LHCN-M2 (cell line): ENCODE measurements around the gene SLC9A7. TPM values are rescaled to one million over a fixed set of nuclear protein-coding genes. Genes with fewer than 3 reads are reported as not detected.

ENCODE experiments used
- DNase-seq: peaks from one replicate; pipeline ENCODE4 v3.0.0-alpha.2; 2012; ENCODE audit warnings: low read depth
- total RNA-seq: library from RNA; depleted of rRNA; stranded (reverse); fragments of >200 nt; gene quantifications from 2 replicates; pipeline ENCODE4 v1.2.3, GENCODE V29; 2014; rRNA removed

The SLC9A7 gene
- total RNA-seq, 1 experiment from 2014 or later = 12.9 TPM

DNA sequence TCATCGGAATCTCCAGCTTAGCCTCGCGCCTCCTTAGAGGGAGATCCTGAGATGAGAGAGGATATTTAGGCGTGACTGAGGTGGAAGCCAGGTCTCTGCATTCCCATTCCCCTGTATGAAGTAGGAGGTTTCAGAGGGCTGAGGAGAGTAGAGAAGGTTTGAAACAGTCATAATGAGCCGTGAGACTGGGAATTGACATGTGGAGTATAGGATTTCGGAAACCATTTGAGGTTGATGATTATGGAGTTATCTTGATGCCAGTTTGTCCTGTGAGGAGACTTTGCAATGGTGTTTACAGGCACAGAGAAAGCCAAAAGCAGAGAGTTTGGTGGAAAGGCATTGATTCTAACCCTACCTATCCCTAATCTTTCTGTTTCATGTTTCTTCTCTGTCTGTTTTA, 183.3 kb downstream of the SLC9A7 start:
- DNase-seq = no peak

DNA sequence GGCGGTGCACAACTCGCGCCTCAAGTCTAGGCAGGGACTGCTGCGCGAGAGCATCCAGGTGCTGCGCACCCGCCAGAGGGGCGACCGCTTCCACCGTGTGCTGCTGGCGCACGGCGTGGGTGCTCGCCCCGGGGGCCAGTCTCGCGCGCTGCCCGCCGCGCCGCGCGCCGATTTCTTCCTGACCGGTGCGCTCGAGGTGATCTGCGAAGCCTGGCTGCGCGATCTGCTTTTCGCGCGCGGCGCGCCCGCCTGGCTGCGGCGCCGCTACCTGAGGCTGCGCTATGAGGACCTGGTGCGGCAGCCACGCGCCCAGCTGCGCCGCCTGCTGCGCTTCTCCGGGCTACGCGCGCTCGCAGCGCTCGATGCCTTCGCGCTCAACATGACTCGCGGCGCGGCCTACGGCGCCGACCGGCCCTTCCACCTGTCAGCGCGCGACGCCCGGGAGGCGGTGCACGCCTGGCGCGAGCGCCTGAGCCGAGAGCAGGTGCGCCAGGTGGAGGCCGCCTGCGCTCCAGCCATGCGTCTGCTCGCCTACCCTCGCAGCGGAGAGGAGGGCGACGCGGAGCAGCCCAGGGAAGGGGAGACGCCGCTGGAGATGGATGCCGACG, 184.0 kb downstream of the SLC9A7 start:
- no peak for DNase-seq

DNA sequence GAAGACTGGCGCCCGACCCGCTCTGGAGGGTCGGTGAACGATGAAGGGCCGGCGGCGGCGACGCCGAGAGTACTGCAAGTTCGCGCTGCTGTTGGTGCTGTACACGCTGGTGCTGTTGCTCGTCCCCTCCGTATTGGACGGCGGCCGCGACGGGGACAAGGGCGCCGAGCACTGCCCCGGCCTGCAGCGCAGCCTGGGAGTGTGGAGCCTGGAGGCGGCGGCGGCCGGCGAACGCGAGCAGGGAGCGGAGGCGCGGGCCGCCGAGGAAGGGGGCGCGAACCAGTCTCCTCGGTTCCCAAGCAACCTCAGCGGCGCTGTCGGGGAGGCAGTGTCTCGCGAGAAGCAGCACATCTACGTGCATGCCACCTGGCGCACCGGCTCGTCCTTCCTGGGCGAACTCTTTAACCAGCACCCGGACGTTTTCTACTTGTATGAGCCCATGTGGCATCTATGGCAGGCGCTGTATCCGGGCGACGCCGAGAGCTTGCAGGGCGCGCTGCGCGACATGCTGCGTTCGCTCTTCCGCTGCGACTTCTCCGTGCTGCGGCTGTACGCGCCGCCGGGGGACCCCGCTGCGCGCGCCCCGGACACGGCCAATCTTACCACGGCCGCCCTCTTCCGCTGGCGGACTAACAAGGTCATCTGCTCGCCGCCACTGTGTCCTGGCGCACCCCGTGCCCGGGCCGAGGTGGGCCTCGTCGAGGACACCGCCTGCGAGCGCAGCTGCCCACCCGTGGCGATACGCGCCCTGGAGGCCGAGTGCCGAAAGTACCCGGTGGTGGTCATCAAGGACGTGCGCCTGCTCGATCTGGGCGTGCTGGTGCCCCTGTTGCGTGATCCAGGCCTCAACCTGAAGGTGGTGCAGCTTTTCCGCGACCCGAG, 184.8 kb downstream of the SLC9A7 start:
- DNase-seq = no peak

DNA sequence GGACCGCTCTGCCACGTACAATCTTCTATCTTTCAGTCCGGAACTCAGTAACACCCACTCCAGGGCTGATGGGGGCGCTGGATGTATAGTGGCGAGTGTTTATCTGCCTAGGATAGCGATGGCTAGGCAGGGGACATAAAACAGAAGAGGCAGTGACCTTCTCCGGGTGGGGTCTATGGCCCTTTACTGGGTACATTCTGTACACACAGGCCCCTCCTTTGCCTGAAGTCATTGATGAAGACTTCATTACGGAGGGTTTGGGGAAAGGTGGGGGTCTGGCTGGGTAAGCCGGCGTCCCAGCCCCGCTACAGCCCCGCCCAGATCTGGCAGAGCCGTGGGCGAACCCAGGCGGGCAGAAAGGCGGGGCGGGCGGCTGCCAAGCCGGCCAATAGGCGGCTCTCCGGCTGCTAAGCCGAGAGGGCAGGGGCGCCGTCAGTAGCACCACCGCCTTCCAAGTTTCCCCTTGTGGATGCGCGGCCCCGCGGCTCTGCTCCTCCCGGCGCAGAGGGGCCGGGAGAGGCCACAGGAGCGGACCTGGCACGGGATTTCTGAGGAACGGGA, 185.5 kb downstream of the SLC9A7 start, which contains the start of gene CHST7:
TSS of gene CHST7 (plus strand) at position 435 of the 561 bp plus-strand sequence. CDS start 167 bp downstream, outside the sequence.
- DNase-seq = peak; percentile 62

DNA sequence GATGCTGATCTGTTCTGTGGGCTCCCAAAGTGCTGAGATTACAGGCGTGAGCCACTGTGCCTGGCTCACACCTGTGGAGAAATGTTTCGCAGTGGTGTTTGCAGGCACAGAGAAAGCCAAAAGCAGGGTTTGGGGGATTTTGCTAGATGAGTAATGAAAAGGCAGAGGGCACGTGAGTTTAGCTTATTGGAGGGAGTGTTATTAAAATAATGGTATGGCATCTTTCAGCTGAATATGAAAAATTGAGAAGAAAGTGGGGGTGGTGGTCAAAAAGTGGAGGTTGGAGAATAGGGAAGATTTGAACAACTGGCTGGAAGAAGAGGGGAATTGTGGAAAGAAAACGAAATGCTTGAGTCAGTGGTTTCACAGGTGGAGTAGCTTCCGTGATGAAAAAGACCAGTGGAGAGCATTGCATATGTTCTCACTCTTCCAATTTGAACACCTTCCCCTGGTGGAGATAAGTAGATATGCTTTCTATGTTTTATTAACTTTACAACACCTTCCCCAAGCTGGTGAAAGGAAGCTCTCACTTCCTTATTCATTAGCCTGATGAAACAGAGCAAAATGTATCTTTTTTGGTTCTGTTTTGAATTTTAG, 186.5 kb downstream of the SLC9A7 start:
- no peak for DNase-seq

DNA sequence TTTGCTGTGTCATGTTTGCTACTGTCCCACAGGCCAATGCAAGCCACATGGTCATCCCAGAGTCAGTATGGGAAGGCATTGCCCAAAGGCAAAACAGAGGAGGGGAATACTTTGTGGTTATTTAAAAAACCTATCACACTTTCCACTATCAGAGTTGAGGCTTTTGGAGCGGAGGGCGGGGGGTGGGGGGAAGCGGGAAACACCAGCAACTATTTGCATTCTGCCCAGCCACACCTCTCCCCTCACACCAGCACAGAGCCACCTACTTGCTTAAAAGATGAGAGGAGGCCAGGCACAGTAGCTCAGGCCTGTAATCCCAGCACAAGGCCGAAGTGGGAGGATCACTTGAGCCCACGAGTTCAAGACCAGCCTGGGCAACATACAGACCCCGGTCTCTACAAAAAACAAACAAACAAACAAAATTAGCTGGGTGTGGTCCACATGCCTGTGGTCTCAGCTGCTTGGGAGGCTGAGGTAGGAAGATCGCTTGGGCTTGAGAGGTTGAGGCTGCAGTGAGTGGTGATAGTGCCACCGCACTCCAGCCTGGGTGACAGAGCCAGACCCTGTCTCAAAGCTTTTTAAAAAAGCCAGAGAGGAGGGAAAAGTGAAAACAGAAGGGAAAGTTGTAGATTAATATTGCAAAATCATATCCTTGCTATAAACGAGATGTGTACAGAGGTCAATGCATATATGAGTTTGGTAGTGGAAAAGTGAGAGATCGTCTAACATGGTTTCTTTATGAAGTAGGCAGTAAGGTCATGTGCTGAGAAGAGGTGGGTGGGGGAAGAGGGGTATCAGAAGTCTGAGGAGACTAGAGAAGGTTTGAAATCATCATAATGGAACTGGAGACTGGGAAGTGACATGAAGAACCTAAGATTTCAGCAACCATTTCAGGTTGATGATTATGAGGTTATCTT, 187.2 kb downstream of the SLC9A7 start:
- DNase-seq = no peak

DNA sequence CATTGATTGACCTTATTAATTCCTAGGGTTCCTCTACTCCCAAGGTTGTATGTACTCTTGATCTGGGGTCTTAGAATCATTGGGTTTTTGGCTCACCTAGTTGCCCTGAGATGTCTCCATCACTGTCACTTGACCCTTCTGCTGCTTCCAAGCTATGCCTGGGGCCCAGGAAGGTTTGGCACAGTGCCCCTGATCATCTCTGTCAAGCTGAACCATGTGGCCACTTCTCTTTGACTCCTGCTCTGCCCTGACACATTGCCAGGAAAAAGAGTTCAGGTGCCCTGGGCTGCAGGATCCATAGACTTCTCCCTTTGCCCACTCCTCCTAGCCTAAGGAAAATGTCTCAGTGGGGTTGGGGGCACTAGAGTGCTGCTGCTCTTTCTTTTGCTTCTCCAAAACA, 189.3 kb downstream of the SLC9A7 start:
- DNase-seq = no peak

DNA sequence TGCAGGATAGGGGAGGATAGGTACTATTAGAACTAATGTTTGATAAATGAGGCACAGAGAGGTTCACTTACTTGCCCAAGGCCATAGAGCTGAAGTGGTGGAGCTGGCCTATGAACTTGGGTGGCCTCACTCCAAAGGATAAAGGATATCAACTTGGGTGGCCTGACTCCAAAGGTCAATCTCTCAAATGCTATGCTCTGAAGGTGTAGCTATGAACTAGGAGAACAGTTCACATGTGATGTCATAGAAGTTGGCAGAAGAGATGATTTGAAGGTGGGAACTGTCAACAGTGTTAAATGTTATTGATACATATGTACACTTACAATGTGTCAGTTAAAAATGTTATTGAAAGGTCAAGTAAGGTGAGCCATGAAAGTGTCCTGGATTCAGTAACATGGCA, 191.5 kb downstream of the SLC9A7 start:
- DNase-seq = no peak

DNA sequence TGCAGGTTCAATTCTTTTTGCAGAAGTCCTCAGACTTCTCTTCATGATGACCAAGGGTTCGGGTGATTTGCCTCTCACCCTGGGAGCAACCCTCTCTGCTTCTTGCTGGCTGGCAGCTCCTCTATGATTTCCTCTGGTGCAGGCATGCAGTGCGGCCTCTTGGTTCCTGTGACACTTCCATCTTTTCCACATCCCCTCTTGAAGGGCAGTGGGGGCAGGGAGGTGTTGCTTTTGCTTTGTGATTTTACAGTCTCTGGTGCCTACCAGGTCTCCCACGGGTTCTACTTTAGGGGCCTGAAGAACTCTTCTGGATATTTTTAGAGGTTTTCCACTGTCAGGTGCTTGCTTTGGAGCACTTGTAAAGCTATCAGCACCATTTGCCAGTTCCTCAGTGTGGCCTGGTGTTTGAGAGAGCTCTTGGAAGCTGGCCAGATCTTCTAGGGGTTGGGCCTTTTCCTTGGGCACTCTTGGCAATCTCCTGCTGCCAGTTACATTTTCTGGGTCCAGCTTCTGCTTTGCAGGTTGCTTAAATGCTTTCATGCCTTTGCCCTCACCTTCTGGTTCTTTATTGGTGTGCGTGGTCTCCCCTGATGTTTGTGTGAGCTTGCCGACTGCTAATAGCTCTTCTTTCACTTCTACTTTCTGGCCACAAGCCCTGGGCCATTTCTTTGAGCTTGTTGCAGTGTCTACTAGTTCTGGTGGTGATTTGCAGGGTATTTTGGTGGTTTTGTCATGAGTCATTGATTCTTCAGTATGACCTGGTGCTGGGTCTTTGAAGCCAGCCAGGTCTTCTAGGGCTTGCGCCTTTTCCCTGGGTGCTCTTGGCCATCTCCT, 196.9 kb downstream of the SLC9A7 start:
- no peak for DNase-seq

DNA sequence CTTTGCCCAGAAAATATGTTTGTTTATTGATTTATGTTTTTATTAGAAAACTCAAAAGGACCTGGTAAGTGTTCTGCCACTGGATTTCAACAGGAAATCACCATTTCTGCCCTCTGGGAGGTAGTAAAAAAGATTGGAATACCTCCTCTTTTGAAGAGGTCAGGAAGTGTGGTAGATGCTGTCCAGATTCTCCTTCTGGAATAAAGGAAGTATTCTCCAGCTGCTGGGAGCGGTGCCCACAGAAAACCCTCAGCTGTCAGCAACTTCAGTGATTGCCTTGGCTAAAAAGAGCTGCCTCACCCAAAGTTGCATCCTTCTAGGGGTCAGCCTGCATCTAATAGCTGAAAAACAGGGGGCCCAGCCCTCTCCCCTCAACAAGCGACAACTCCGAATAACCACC, 199.9 kb downstream of the SLC9A7 start:
- DNase-seq = no peak

DNA sequence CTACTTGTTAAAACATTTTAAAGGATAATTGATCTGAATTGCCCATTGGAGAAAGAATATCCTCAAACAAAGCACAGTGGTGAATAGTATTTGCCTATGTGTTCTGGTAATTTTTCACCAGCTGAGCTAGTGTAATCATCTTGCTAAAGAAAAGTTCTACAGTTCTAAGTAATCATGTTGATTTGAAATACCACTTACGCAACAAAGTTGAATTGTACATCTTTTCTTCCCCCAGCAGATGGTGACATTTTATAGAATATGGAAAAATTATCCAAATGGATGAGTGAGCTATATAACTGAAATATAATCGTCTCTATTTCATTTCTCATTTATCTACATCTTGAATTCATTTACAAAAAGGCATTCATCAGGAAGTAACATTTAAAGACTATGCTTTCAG, 204.0 kb downstream of the SLC9A7 start:
- DNase-seq = peak; percentile 26

DNA sequence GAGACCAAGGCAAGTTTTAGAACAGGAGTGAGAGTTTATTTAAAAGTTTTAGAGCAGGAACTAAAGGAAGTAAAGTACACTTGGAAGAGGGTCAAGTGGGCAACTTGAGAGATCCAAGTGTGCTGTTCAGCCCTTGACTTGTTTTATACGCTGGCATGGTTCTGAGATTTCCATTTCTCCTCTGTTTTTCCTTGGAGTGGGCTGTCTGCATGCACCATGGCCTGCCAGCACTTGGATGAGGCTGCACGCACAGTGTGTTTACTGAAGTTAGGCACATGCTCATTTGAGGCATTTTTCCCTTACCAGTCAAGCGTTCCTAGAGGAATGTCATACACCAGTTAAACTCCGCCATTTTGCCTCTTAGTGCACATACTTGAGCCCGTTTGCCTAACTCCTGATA, 205.0 kb downstream of the SLC9A7 start:
- no peak for DNase-seq

DNA sequence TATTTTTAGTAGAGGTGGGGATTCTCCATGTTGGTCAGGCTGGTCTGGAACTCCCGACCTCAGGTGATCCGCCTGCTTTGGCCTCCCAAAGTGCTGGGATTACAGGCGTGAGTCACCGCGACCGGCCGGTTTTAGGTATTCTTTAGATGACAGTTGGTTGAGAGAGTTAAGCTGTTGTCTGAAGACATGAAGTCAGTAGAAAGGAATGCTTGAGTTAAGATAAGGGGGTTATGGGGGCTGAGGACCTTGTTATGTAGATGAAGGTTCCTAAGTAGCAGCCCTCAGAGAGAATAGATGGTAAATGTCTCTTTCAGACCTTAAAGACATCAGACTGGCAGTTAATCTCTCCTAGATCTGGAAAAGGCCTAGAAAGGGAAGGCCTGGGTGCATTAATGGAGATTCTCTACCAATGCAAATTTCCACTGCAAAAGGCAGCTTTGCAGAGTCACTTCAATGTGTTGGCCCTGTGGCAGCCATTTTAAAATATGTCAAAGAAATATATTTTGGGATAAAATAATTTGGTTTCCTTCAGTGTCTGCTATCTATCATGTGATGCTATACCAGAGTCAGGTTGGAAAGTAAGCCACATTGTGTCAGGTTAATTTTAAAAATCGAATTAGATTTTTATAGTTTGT, 207.3 kb downstream of the SLC9A7 start:
- peak; percentile 20 for DNase-seq

DNA sequence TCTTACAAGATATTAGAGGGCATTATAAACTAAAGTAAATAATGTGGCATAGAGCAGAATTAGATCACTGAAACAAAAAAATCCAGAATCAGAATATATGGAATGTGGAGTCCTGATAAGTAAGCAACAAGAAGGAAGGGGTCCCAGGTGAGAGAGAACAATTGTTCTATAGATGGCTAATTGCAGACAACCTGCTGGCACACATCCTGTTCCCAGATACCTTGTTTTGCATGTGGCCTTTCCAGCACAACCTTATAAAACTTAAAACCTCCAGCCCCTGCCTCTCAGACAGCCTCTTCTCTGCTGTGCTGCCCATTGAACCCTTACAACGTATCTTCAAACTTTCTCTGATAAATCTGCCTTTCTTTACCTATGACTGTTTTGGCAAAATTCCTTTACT, 209.0 kb downstream of the SLC9A7 start:
- DNase-seq = no peak

Other genes with a start within 250 kb of the SLC9A7 start
- 2.2 and 6.9 TPM in 2 replicates for gene ZNF674, start 213.7 kb downstream of the SLC9A7 start, total RNA-seq
- gene CHST7, start 185.4 kb downstream of the SLC9A7 start, total RNA-seq = 8.8 and 11.2 TPM in 2 replicates
- gene RP2, start 77.9 kb upstream of the SLC9A7 start, total RNA-seq = 16.2 and 20.6 TPM in 2 replicates
- 1.8 and 2.5 TPM in 2 replicates for gene JADE3, start 153.3 kb upstream of the SLC9A7 start, total RNA-seq